Measurements from ENCODE around the gene CIC.

- TF ChIP-seq POLR2A (IDR thresholded peaks at IDR 0.05) (no peak), CTCF (IDR thresholded peaks at IDR 0.05) (no peak)
Observed at GRCh38 chr19:42277821-42278451, 8.9 kb downstream of the CIC start.

All from suprapubic skin (tissue), 3 donors.